Liver (tissue), 9 donors: ENCODE data around the gene KPNA6. TPM values are rescaled to one million over a fixed set of nuclear protein-coding genes. Genes with fewer than 3 reads are reported as not detected.

ENCODE experiments used
- DNase-seq: peaks from one replicate; pipeline ENCODE4 v3.0.0-alpha.2; 2017; ENCODE audit warnings: low spot score
- H3K27ac ChIP-seq, 2 donors: one replicate each; pipeline ENCODE4 v1.7.0; 2013; ENCODE audit warnings: inconsistent platforms in 2 of 2, low read length in 2 of 2, control low read depth in 1 of 2, low read depth in 1 of 2, mild to moderate bottlenecking in 1 of 2
- H3K27me3 ChIP-seq, 4 donors: one replicate each; pipeline versions ENCODE4 v1.6.1 to v1.7.0; 2013; ENCODE audit warnings: low read length in 3 of 4, inconsistent platforms in 1 of 4, mild to moderate bottlenecking in 1 of 4, moderate library complexity in 1 of 4; ENCODE audit not compliant: control insufficient read depth in 4 of 4, insufficient read depth in 4 of 4
- H3K36me3 ChIP-seq, 4 donors: one replicate each; pipeline versions ENCODE4 v1.6.1 to v1.7.0; 2013; ENCODE audit warnings: low read length in 3 of 4, mild to moderate bottlenecking in 3 of 4, low read depth in 1 of 4, moderate library complexity in 1 of 4; ENCODE audit not compliant: control insufficient read depth in 4 of 4, insufficient read depth in 3 of 4
- H3K4me1 ChIP-seq, 4 donors: one replicate each; pipeline versions ENCODE4 v1.6.1 to v1.7.0; 2013; ENCODE audit warnings: low read length in 3 of 4, mild to moderate bottlenecking in 3 of 4, moderate library complexity in 1 of 4; ENCODE audit not compliant: control insufficient read depth in 4 of 4, insufficient read depth in 4 of 4
- H3K4me3 ChIP-seq, 3 donors: one replicate each; pipeline versions ENCODE4 v1.6.1 to v1.7.0; 2013; ENCODE audit warnings: low read length in 3 of 3, control low read depth in 1 of 3, low read depth in 1 of 3, mild to moderate bottlenecking in 1 of 3
- H3K9ac ChIP-seq, 2 donors: one replicate each; pipeline ENCODE4 v1.7.0; 2013; ENCODE audit warnings: low read length in 2 of 2, mild to moderate bottlenecking in 2 of 2, moderate library complexity in 2 of 2, control low read depth in 1 of 2, low read depth in 1 of 2
- H3K9me3 ChIP-seq, 4 donors: one replicate each; pipeline versions ENCODE4 v1.6.1 to v1.7.0; 2013; ENCODE audit warnings: low read length in 3 of 4; ENCODE audit not compliant: control insufficient read depth in 4 of 4
- CTCF ChIP-seq: fragments of 150-350 bp; IDR thresholded peaks from 2 replicates; pipeline ENCODE4 v1.5.1; 2017; ENCODE audit warnings: improper control_type of control experiment, low read depth, low read length; ENCODE audit not compliant: missing input control
- EGR1 ChIP-seq, 2 donors: IDR thresholded peaks; 2 replicates each; pipeline ENCODE4 v1.6.1; 2016 to 2018; ENCODE audit warnings: antibody characterized with exemption in 2 of 2, low read depth in 2 of 2
- FOXA2 ChIP-seq: IDR thresholded peaks from 2 replicates; pipeline ENCODE4 v1.6.1; 2016; ENCODE audit warnings: antibody characterized with exemption
- HNF4A ChIP-seq, 2 donors: conservative IDR thresholded peaks; 2 replicates each; pipeline ENCODE4 v1.6.1; 2016; ENCODE audit warnings: antibody characterized with exemption in 2 of 2, mild to moderate bottlenecking in 2 of 2
- JUND ChIP-seq, 2 donors: IDR thresholded peaks; 2 replicates each; pipeline ENCODE4 v1.6.1; 2016; ENCODE audit warnings: antibody characterized with exemption in 2 of 2
- MAX ChIP-seq: IDR thresholded peaks from 2 replicates; pipeline ENCODE4 v1.6.1; 2016; ENCODE audit warnings: antibody characterized with exemption
- RAD21 ChIP-seq, 2 donors: IDR thresholded peaks; 2 replicates each; pipeline ENCODE4 v1.6.1; 2016; ENCODE audit warnings: antibody characterized with exemption in 2 of 2, mild to moderate bottlenecking in 2 of 2
- REST ChIP-seq: IDR thresholded peaks from 2 replicates; pipeline ENCODE4 v1.6.1; 2016; ENCODE audit warnings: antibody characterized with exemption, mild to moderate bottlenecking
- RXRA ChIP-seq, 2 donors: IDR thresholded peaks; 2 replicates each; pipeline ENCODE4 v1.6.1; 2017 to 2018; ENCODE audit warnings: antibody characterized with exemption in 2 of 2, mild to moderate bottlenecking in 1 of 2
- SP1 ChIP-seq: IDR thresholded peaks from 2 replicates; pipeline ENCODE4 v1.6.1; 2018; ENCODE audit warnings: antibody characterized with exemption, mild to moderate bottlenecking
- TAF1 ChIP-seq: conservative IDR thresholded peaks from 2 replicates; pipeline ENCODE4 v1.6.1; 2016; ENCODE audit warnings: antibody characterized with exemption, mild to moderate bottlenecking
- YY1 ChIP-seq: IDR thresholded peaks from 2 replicates; pipeline ENCODE4 v1.6.1; 2016; ENCODE audit warnings: antibody characterized with exemption, mild to moderate bottlenecking
- ZBTB33 ChIP-seq: IDR thresholded peaks from 2 replicates; pipeline ENCODE4 v1.6.1; 2016; ENCODE audit warnings: antibody characterized with exemption
- WGBS: extraction: QIAGEN DNeasy Blood & Tissue Kit; methylation state at CpG from one replicate; pipeline ENCODE4 v1.1.7; 2013; 5-methylcytosine and 5-hydroxymethylcytosine counted together
- polyA plus RNA-seq, 2 donors: library from polyadenylated mRNA; stranded (reverse) in 1 of 2; unstranded in 1 of 2; fragments of 200-250 nt in 1 of 2; fragments of >200 nt in 1 of 2; fragmentation: Nextera tagmentation in 1 of 2; extraction: Ambion mirVana in 1 of 2; gene quantifications; one replicate each; pipeline versions ENCODE4 v1.2.1 to v1.2.3, GENCODE V29; 2013 to 2015
- total RNA-seq, 2 donors: library from RNA; depleted of rRNA; stranded (reverse); fragments of >200 nt; gene quantifications; one replicate each; pipeline ENCODE4 v1.2.3, GENCODE V29; 2014
- donor health status: healthy.
- donor health status: healthy.
- donor health status: healthy.
- donor health status: healthy.
- donor health status: healthy.

Gene KPNA6
- total and polyA plus RNA-seq, 4 donors, result 9.3 to 23.2 (median 16.7) TPM

- Histone ChIP-seq H3K27ac (no peak overlapping the region), H3K36me3 (peaks cover 4 to 21% (median 19%) of the 10 kb centered on the region in 4 donors)
- 83% methylated on average over 5 of the region's 5 CpGs for WGBS
Measured at GRCh38 chr1:32181563-32181962, 73.7 kb downstream of the KPNA6 start.

More at GRCh38 chr1:32181563-32181962, 73.7 kb downstream of the KPNA6 start:
- Histone ChIP-seq H3K4me3 (no peak overlapping the region), H3K4me1 (peaks cover 16 to 49% (median 36%) of the 10 kb centered on the region in 4 donors), H3K27me3 (no peaks in the 10 kb centered on the region), H3K9ac (no peak overlapping the region), H3K9me3 (no peaks in the 10 kb centered on the region)
- DNase-seq, result no peak
- TF ChIP-seq CTCF (no peak), EGR1 (IDR thresholded peaks at IDR 0.05; ENCODE audit: low read depth in 2 of 2) (no peak), FOXA2 (no peak), SP1 (no peak), TAF1 (no peak), MAX (no peak), REST (no peak), YY1 (no peak), ZBTB33 (no peak), HNF4A (conservative IDR thresholded peaks at IDR 0.05) (no peak), RAD21 (IDR thresholded peaks at IDR 0.05) (no peak), JUND (IDR thresholded peaks at IDR 0.05) (no peak), RXRA (IDR thresholded peaks at IDR 0.05) (no peak)
